Measurements from ENCODE around the gene WNK3.

GRCh38 chrX:54238588-54238987 lies 119.3 kb downstream of the WNK3 start:
- TF ChIP-seq CTCF (IDR thresholded peaks at IDR 0.05) (no peak), POLR2A (IDR thresholded peaks at IDR 0.05) (no peak)

Measured in adrenal gland (tissue), 5 donors.